ENCODE data around the gene TRIO. TPM values are rescaled to one million over a fixed set of nuclear protein-coding genes. Genes with fewer than 3 reads are reported as not detected.

Gene TRIO
- total and polyA plus RNA-seq, 4 donors: 22.0 to 374 (median 191) TPM

- Histone ChIP-seq H3K27ac (ENCODE audit: low read depth in 1 of 2, low read length in 2 of 2) (peak overlapping the region; percentile 17 to 57), H3K4me3 (ENCODE audit: low read length in 2 of 2) (no peak overlapping the region), H3K9me3 (ENCODE audit: control insufficient read depth, low read length) (no peaks in the 10 kb centered on the region), H3K27me3 (ENCODE audit: control insufficient read depth in 1 of 2, insufficient read depth in 2 of 2, low read length in 1 of 2) (no peaks in the 10 kb centered on the region), H3K36me3 (ENCODE audit: control insufficient read depth in 1 of 2, insufficient read depth in 2 of 2, low read length in 1 of 2) (no peaks in the 10 kb centered on the region), H3K4me1 (ENCODE audit: control insufficient read depth in 1 of 2, insufficient read depth in 2 of 2, low read length in 2 of 2) (peaks cover 0 to 3% of the 10 kb centered on the region in 2 donors)
- DNase-seq (no peak), ATAC-seq (ENCODE audit: low FRiP score) (peak; percentile 50)
- 38 to 47% methylated on average over 14 of the region's 14 CpGs for WGBS, 2 donors
- intact Hi-C loops (cut with DNase I): no loop called here
These were observed 296.1 kb downstream of the TRIO start for GRCh38 chr5:14439087-14439871.

DNA sequence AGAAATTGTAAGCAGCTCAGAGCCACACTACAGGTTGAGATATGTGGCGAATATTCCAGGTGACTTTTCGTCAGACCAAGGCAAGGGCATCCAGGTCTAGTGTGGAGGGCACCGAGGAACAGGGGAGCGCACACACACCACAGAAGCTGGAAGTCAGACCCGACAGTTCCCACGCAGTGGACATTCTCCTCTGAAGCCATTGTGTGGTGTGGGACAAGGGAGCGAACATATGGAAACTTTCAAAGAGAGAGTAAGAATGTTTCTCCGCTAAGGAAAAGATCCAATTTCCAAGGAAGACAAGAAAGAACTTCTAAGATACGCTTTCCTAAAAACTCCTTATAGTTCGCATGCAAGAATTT lies 297.1 kb downstream of the TRIO start:
- WGBS, 2 donors: 15 to 20% methylated on average over 10 of the region's 10 CpGs
- Histone ChIP-seq H3K4me3 (ENCODE audit: low read length in 2 of 2) (no peak overlapping the region), H3K27ac (ENCODE audit: low read depth in 1 of 2, low read length in 2 of 2) (peak overlapping the region; percentile 90 to 96), H3K9me3 (ENCODE audit: control insufficient read depth, low read length) (no peaks in the 10 kb centered on the region), H3K27me3 (ENCODE audit: control insufficient read depth in 1 of 2, insufficient read depth in 2 of 2, low read length in 1 of 2) (no peaks in the 10 kb centered on the region), H3K36me3 (ENCODE audit: control insufficient read depth in 1 of 2, insufficient read depth in 2 of 2, low read length in 1 of 2) (no peaks in the 10 kb centered on the region), H3K4me1 (ENCODE audit: control insufficient read depth in 1 of 2, insufficient read depth in 2 of 2, low read length in 2 of 2) (peaks cover 0 to 3% of the 10 kb centered on the region in 2 donors)
- intact Hi-C loops (cut with DNase I): no loop called here
- ATAC-seq (ENCODE audit: low FRiP score) (peak; percentile 51), DNase-seq (no peak)

GRCh38 chr5:14440582-14441431 lies 297.7 kb downstream of the TRIO start:
- intact Hi-C loops (cut with DNase I): no loop called here
- WGBS, 2 donors: 9% methylated on average over 40 of the region's 40 CpGs

DNA sequence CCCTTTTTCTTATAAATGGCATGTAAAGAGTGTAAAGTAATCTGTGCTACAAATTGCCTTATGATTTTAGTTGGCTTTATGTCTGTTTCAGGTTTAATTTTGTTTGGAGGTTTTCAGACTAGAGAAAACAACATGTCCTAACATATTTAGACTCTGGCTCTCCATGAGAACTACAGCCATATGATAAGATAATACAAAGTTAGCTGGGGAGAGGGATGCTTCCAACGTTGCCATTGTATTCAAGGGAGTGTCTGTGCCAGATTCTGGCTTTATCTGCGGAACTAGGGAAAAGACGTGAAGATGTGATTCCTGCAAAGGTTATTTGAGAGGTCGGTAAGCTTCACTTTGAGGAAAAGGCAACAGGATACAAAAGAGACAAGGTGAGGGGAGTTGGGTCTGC lies 298.5 kb downstream of the TRIO start:
- Histone ChIP-seq H3K27ac (ENCODE audit: low read depth in 1 of 2, low read length in 2 of 2) (no peak overlapping the region), H3K27me3 (ENCODE audit: control insufficient read depth in 1 of 2, insufficient read depth in 2 of 2, low read length in 1 of 2) (no peaks in the 10 kb centered on the region), H3K4me1 (ENCODE audit: control insufficient read depth in 1 of 2, insufficient read depth in 2 of 2, low read length in 2 of 2) (peaks cover 0 to 3% of the 10 kb centered on the region in 2 donors), H3K4me3 (ENCODE audit: low read length in 2 of 2) (no peak overlapping the region), H3K36me3 (ENCODE audit: control insufficient read depth in 1 of 2, insufficient read depth in 2 of 2, low read length in 1 of 2) (no peaks in the 10 kb centered on the region), H3K9me3 (ENCODE audit: control insufficient read depth, low read length) (no peaks in the 10 kb centered on the region)
- 34 to 41% methylated on average over 4 of the region's 4 CpGs for WGBS, 2 donors
- no peak for ATAC-seq (ENCODE audit: low FRiP score)
- DNase-seq: no peak
- intact Hi-C loops (cut with DNase I): no loop called here

More at GRCh38 chr5:14440582-14441431, 297.7 kb downstream of the TRIO start:
- Histone ChIP-seq H3K27ac (ENCODE audit: low read depth in 1 of 2, low read length in 2 of 2) (peak overlapping the region in 1 of 2 donors; percentile 58), H3K4me1 (ENCODE audit: control insufficient read depth in 1 of 2, insufficient read depth in 2 of 2, low read length in 2 of 2) (peaks cover 0 to 3% of the 10 kb centered on the region in 2 donors), H3K27me3 (ENCODE audit: control insufficient read depth in 1 of 2, insufficient read depth in 2 of 2, low read length in 1 of 2) (no peaks in the 10 kb centered on the region), H3K4me3 (ENCODE audit: low read length in 2 of 2) (no peak overlapping the region), H3K9me3 (ENCODE audit: control insufficient read depth, low read length) (no peaks in the 10 kb centered on the region), H3K36me3 (ENCODE audit: control insufficient read depth in 1 of 2, insufficient read depth in 2 of 2, low read length in 1 of 2) (no peaks in the 10 kb centered on the region)
- peak; percentile 90 for ATAC-seq (ENCODE audit: low FRiP score)
- peak; percentile 76 to 86 for DNase-seq

GRCh38 chr5:14442536-14442935 lies 299.4 kb downstream of the TRIO start:
- WGBS, 2 donors: 80 to 81% methylated on average over 5 of the region's 5 CpGs
- H3K9me3 ChIP-seq (ENCODE audit: control insufficient read depth, low read length): no peaks in the 10 kb centered on the region
- no peaks in the 10 kb centered on the region for H3K36me3 ChIP-seq (ENCODE audit: control insufficient read depth in 1 of 2, insufficient read depth in 2 of 2, low read length in 1 of 2)
- no peak overlapping the region for H3K27ac ChIP-seq (ENCODE audit: low read depth in 1 of 2, low read length in 2 of 2)
- H3K27me3 ChIP-seq (ENCODE audit: control insufficient read depth in 1 of 2, insufficient read depth in 2 of 2, low read length in 1 of 2): no peaks in the 10 kb centered on the region
- intact Hi-C loops (cut with DNase I): no loop called here
- H3K4me3 ChIP-seq (ENCODE audit: low read length in 2 of 2): no peak overlapping the region
- ATAC-seq (ENCODE audit: low FRiP score) (no peak), DNase-seq (no peak)
- H3K4me1 ChIP-seq (ENCODE audit: control insufficient read depth in 1 of 2, insufficient read depth in 2 of 2, low read length in 2 of 2): peaks cover 0 to 3% of the 10 kb centered on the region in 2 donors

DNA sequence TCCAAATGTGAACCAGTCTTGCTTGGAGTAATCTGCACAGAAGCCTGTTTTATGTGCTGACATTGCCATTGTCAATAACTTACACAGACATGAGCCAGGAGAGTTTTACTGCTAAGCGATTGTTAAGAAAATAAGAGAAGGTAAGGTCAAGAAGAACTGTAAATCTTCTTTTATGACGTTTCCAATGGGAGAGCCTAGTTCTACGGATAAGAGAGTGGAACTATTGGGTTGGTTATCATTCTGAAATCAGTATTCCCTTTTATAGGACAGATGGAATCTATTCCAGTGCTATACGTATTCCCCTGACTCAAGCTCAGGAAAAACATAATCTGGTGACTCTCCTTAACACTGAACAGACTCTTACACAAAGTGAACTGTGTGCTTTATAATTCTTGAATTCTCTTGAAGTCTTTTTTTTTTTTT lies 300.5 kb downstream of the TRIO start:
- H3K4me1 ChIP-seq (ENCODE audit: control insufficient read depth in 1 of 2, insufficient read depth in 2 of 2, low read length in 2 of 2): peaks cover 0 to 3% of the 10 kb centered on the region in 2 donors
- no peak overlapping the region for H3K4me3 ChIP-seq (ENCODE audit: low read length in 2 of 2)
- intact Hi-C loops (cut with DNase I): no loop called here
- H3K9me3 ChIP-seq (ENCODE audit: control insufficient read depth, low read length): no peaks in the 10 kb centered on the region
- no peaks in the 10 kb centered on the region for H3K27me3 ChIP-seq (ENCODE audit: control insufficient read depth in 1 of 2, insufficient read depth in 2 of 2, low read length in 1 of 2)
- DNase-seq: no peak
- ATAC-seq (ENCODE audit: low FRiP score): no peak
- no peaks in the 10 kb centered on the region for H3K36me3 ChIP-seq (ENCODE audit: control insufficient read depth in 1 of 2, insufficient read depth in 2 of 2, low read length in 1 of 2)
- H3K27ac ChIP-seq (ENCODE audit: low read depth in 1 of 2, low read length in 2 of 2): no peak overlapping the region
- 42 to 55% methylated on average over 4 of the region's 4 CpGs for WGBS, 2 donors

DNA sequence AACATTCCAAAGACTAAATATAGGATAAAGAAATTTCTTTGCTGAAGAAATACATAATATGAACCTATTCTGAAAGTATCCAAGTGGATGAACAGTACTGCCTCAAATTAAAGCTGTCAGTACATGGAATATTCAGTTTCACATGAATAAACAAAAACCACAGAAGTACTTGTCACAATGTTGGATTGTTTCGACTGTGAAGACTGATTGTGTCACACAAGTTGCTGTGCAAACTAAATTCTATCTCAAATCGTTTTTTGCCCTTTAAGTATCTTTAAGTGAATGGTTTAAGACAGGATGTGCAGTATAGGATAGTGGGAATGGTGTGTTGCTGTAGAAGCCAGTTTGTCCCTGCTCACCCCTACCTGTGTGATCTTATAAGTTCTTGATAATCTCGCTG lies 301.0 kb downstream of the TRIO start:
- no peak for DNase-seq
- peaks cover 0 to 3% of the 10 kb centered on the region in 2 donors for H3K4me1 ChIP-seq (ENCODE audit: control insufficient read depth in 1 of 2, insufficient read depth in 2 of 2, low read length in 2 of 2)
- no peak overlapping the region for H3K27ac ChIP-seq (ENCODE audit: low read depth in 1 of 2, low read length in 2 of 2)
- H3K9me3 ChIP-seq (ENCODE audit: control insufficient read depth, low read length): no peaks in the 10 kb centered on the region
- ATAC-seq (ENCODE audit: low FRiP score): no peak
- no peaks in the 10 kb centered on the region for H3K36me3 ChIP-seq (ENCODE audit: control insufficient read depth in 1 of 2, insufficient read depth in 2 of 2, low read length in 1 of 2)
- H3K4me3 ChIP-seq (ENCODE audit: low read length in 2 of 2): no peak overlapping the region
- intact Hi-C loops (cut with DNase I): no loop called here
- WGBS, 2 donors: 45 to 54% methylated on average over 3 of the region's 3 CpGs
- no peaks in the 10 kb centered on the region for H3K27me3 ChIP-seq (ENCODE audit: control insufficient read depth in 1 of 2, insufficient read depth in 2 of 2, low read length in 1 of 2)

DNA sequence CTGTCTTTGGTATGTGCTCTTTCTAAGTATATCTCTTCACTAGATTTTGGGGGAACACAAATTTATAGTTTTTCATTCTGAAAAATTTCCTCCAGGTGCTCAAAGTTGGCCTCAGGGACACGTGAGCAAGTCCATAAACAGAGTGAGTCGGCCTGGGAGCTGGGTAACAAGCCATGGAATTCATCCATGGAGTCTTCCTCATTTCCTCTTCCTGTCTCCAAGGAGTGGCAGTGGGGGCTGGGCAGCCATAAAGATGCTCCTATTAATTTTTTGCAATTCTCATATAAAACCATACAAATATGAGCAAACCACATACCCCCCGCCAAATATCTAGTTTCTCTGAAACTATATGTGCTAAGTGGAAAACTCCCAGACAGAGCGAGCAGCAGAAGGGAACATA lies 301.9 kb downstream of the TRIO start:
- H3K27ac ChIP-seq (ENCODE audit: low read depth in 1 of 2, low read length in 2 of 2): no peak overlapping the region
- ATAC-seq (ENCODE audit: low FRiP score) (no peak), DNase-seq (no peak)
- intact Hi-C loops (cut with DNase I): no loop called here
- no peaks in the 10 kb centered on the region for H3K27me3 ChIP-seq (ENCODE audit: control insufficient read depth in 1 of 2, insufficient read depth in 2 of 2, low read length in 1 of 2)
- WGBS, 2 donors: 55 to 59% methylated on average over 4 of the region's 4 CpGs
- H3K4me1 ChIP-seq (ENCODE audit: control insufficient read depth in 1 of 2, insufficient read depth in 2 of 2, low read length in 2 of 2): peaks cover 2 to 3% of the 10 kb centered on the region in 2 donors
- no peaks in the 10 kb centered on the region for H3K36me3 ChIP-seq (ENCODE audit: control insufficient read depth in 1 of 2, insufficient read depth in 2 of 2, low read length in 1 of 2)
- no peak overlapping the region for H3K4me3 ChIP-seq (ENCODE audit: low read length in 2 of 2)
- H3K9me3 ChIP-seq (ENCODE audit: control insufficient read depth, low read length): no peaks in the 10 kb centered on the region

All from aorta (tissue), 5 donors.